Spleen (tissue), 7 donors: ENCODE data around the gene PRSS23.

ENCODE experiments used
- CTCF ChIP-seq, 11 experiments: fragments of 200-600 bp in 7 of 11; fragments of 450-650 bp in 4 of 11; sonication (generic) in 4 of 11; IDR thresholded peaks in 8 of 11; conservative IDR thresholded peaks in 3 of 11; 1 replicate in 7 of 11; 2 replicates in 4 of 11; pipeline versions ENCODE4 v1.4.0 to v1.8.0; 2016 to 2021; ENCODE audit warnings: antibody characterized with exemption in 11 of 11, inconsistent platforms in 4 of 11, mild to moderate bottlenecking in 1 of 11
- POLR2A ChIP-seq, 3 donors: fragments of 450-650 bp; IDR thresholded peaks; one replicate each; pipeline ENCODE4 v1.5.1; 2017; ENCODE audit warnings: antibody characterized with exemption in 3 of 3, mild to moderate bottlenecking in 1 of 3
- POLR2AphosphoS5 ChIP-seq, 3 donors: sonication (generic); formaldehyde crosslinking; IDR thresholded peaks; one replicate each; pipeline ENCODE4 v1.5.1; 2017; ENCODE audit warnings: antibody characterized with exemption in 3 of 3
- donor health status: DM: no; HTN: no; CAD: no; lungs with moderate emphysema.
- donor health status: DM: no; HTN: no; CAD: no.
- donor health status: DM: no; HTN: no; CAD: no.

GRCh38 chr11:86775361-86775760 lies 25.0 kb upstream of the PRSS23 start:
- TF ChIP-seq CTCF (IDR thresholded peaks at IDR 0.05 in 8 of 11, conservative IDR thresholded peaks at IDR 0.05 in 3 of 11) (no peak), POLR2A (IDR thresholded peaks at IDR 0.05) (no peak), POLR2AphosphoS5 (IDR thresholded peaks at IDR 0.05) (no peak)
